Endothelial cell (in vitro differentiated cells): Measurements from ENCODE around the gene NOL4. TPM values are rescaled to one million over a fixed set of nuclear protein-coding genes. Genes with fewer than 3 reads are reported as not detected.
"Not testable (repeated sequence)": the region's sequence is repeated elsewhere in the genome, so short reads cannot be mapped to it uniquely, and the experiment has no call there.

Source experiments
- DNase-seq: peaks from one replicate; pipeline ENCODE4 v3.0.0; 2021; ENCODE audit warnings: low spot score
- H3K27ac Mint-ChIP-seq: one replicate; pipeline ENCODE4 v1.8.0; 2021; ENCODE audit warnings: mixed read lengths, inconsistent platforms; ENCODE audit not compliant: unreplicated experiment
- H3K27me3 Mint-ChIP-seq: one replicate; pipeline ENCODE4 v1.8.0; 2021; ENCODE audit warnings: mild to moderate bottlenecking, moderate library complexity, mixed read lengths, inconsistent platforms; ENCODE audit not compliant: unreplicated experiment
- H3K36me3 Mint-ChIP-seq: one replicate; pipeline ENCODE4 v1.8.0; 2021; ENCODE audit warnings: mild to moderate bottlenecking, low read depth, mixed read lengths, inconsistent platforms; ENCODE audit not compliant: unreplicated experiment
- H3K4me1 Mint-ChIP-seq: one replicate; pipeline ENCODE4 v1.8.0; 2021; ENCODE audit warnings: mild to moderate bottlenecking, mixed read lengths, inconsistent platforms; ENCODE audit not compliant: unreplicated experiment
- H3K4me3 Mint-ChIP-seq: one replicate; pipeline ENCODE4 v1.8.0; 2021; ENCODE audit warnings: mild to moderate bottlenecking, mixed read lengths, inconsistent platforms; ENCODE audit not compliant: unreplicated experiment
- H3K9me3 Mint-ChIP-seq: one replicate; pipeline ENCODE4 v1.8.0; 2021; ENCODE audit warnings: mixed read lengths, inconsistent platforms; ENCODE audit not compliant: unreplicated experiment
- total RNA-seq: library from RNA; stranded (reverse); fragmentation: NEBNext Ultra II Directional; extraction: Animal tissue kit (Norgen Biotek cat#: 25700); gene quantifications from one replicate; pipeline ENCODE4 v1.2.1, GENCODE V29; 2021; ENCODE audit not compliant: unreplicated experiment
- TF ChIP-seq, protein P1 (sequence below): fragments of 200-600 bp; sonication (generic); IDR thresholded peaks from one replicate; pipeline ENCODE4 v1.5.0; 2021; ENCODE audit warnings: antibody characterized with exemption; ENCODE audit not compliant: unreplicated experiment

The NOL4 gene
- total RNA-seq, 1 donor from 2014 or later: 0.67 TPM

GRCh38 chr18:34248727-34249126 lies 24.0 kb upstream of the NOL4 start:
- no peak overlapping the region for H3K27ac Mint-ChIP-seq

DNA sequence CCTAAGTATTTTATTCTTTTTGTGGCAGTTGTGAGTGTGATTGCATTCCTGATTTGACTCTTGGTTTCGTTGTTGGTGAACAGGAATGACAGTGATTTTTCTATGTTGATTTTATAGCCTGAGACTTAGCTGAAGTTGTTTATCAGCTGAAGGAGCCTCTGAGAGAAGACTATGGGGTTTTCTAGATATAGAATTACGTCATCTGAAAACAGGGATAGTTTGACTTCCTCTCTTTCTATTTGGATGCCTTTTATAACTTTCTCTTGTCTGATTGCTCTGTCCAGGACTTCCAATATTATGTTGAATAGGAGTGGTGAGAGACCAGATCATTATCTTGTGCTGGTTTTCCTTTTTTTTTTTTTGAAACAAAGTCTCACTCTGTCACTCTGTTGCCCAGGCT lies 18.0 kb upstream of the NOL4 start:
- Mint-ChIP-seq H3K4me3 (no peak overlapping the region), H3K27me3 (peaks cover 1% of the 10 kb centered on the region), H3K9me3 (no peaks in the 10 kb centered on the region), H3K27ac (no peak overlapping the region), H3K4me1 (no peaks in the 10 kb centered on the region), H3K36me3 (no peaks in the 10 kb centered on the region)
- no peak for DNase-seq
- TF ChIP-seq, protein P1, sequence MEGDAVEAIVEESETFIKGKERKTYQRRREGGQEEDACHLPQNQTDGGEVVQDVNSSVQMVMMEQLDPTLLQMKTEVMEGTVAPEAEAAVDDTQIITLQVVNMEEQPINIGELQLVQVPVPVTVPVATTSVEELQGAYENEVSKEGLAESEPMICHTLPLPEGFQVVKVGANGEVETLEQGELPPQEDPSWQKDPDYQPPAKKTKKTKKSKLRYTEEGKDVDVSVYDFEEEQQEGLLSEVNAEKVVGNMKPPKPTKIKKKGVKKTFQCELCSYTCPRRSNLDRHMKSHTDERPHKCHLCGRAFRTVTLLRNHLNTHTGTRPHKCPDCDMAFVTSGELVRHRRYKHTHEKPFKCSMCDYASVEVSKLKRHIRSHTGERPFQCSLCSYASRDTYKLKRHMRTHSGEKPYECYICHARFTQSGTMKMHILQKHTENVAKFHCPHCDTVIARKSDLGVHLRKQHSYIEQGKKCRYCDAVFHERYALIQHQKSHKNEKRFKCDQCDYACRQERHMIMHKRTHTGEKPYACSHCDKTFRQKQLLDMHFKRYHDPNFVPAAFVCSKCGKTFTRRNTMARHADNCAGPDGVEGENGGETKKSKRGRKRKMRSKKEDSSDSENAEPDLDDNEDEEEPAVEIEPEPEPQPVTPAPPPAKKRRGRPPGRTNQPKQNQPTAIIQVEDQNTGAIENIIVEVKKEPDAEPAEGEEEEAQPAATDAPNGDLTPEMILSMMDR: no peak

More at GRCh38 chr18:34248727-34249126, 24.0 kb upstream of the NOL4 start:
- Mint-ChIP-seq H3K4me3 (no peak overlapping the region), H3K27me3 (peaks cover 1% of the 10 kb centered on the region), H3K4me1 (no peaks in the 10 kb centered on the region), H3K9me3 (peaks cover 7% of the 10 kb centered on the region), H3K36me3 (no peaks in the 10 kb centered on the region)
- TF ChIP-seq, protein P1: no peak
- no peak for DNase-seq

DNA sequence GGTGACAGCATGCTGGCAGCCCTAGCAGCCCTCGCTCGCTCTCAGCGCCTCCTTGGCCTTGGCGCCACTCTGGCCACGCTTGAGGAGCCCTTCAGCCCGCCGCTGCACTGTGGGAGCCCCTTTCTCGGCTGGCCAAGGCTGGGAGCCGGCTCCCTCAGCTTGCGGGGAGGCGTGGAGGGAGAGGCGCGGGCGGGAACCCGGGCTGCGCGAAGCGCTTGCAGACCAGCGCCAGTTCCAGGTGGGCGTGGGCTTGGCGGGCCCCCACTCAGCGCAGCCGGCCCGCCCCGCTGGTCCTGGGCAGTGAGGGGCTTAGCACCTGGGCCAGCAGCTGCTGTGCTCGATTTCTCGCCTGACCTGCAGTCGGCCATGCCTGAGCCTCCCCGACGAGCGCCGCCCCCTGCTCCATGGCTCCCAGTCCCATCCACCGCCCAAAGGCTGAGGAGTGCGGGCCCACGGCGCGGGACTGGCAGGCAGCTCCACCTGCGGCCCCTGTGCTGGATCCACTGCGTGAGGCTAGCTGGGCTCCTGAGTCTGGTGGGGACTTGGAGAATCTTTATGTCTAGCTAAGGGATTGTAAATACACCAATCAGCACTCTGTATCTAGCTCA lies 9.2 kb upstream of the NOL4 start:
- not testable (repeated sequence) for H3K27ac Mint-ChIP-seq, H3K9me3 Mint-ChIP-seq, H3K4me3 Mint-ChIP-seq, H3K27me3 Mint-ChIP-seq, DNase-seq, H3K36me3 Mint-ChIP-seq, H3K4me1 Mint-ChIP-seq

DNA sequence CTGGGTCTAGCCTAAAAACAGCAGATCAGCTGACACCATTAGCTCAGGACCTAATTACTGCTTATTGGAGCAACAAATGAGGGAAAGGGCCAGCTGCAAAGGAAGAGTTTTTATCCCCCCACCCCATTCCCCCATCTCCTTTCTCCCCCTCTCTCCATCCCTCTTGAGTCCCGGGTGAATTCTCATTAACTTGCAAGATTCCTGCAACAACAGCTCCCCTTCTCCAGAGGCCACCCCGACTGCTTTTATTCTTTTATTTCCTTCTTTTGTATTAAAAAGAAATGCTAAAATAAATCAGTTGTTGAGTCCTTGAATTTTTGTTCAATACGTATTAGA lies 473 bp upstream of the NOL4 start:
- Mint-ChIP-seq H3K27me3 (peaks cover 15% of the 10 kb centered on the region), H3K36me3 (no peaks in the 10 kb centered on the region), H3K27ac (no peak overlapping the region), H3K9me3 (no peaks in the 10 kb centered on the region), H3K4me1 (peaks cover 11% of the 10 kb centered on the region), H3K4me3 (peak overlapping the region; percentile 82)
- TF ChIP-seq, protein P1: no peak
- DNase-seq: no peak

GRCh38 chr18:34223893-34224422 lies 755 bp downstream of the NOL4 start:
- TF ChIP-seq, protein P1: no peak
- Mint-ChIP-seq H3K36me3 (no peaks in the 10 kb centered on the region), H3K4me3 (peak overlapping the region; percentile 88), H3K9me3 (no peaks in the 10 kb centered on the region), H3K4me1 (peaks cover 11% of the 10 kb centered on the region), H3K27me3 (peaks cover 15% of the 10 kb centered on the region), H3K27ac (no peak overlapping the region)
- DNase-seq: no peak
